Right atrium auricular region (tissue), 2 donors: Measurements from ENCODE around the gene PRKCA. TPM values are rescaled to one million over a fixed set of nuclear protein-coding genes. Genes with fewer than 3 reads are reported as not detected.

Experiments used
- DNase-seq: peaks from one replicate; pipeline ENCODE4 v3.0.0-alpha.2; 2019; ENCODE audit warnings: low spot score
- H3K27ac ChIP-seq, 2 donors: fragments of 200-600 bp; sonication (generic); 1 replicate in 1 of 2; 2 replicates in 1 of 2; pipeline ENCODE4 v1.5.1; 2016 to 2019
- H3K27me3 ChIP-seq, 2 donors: fragments of 200-600 bp; sonication (generic); one replicate each; pipeline versions ENCODE4 v1.5.1 to v1.6.0; 2017 to 2019
- H3K36me3 ChIP-seq: fragments of 200-600 bp; sonication (generic); one replicate; pipeline ENCODE4 v1.5.1; 2016
- H3K4me1 ChIP-seq, 2 donors: fragments of 200-600 bp; sonication (generic); one replicate each; pipeline versions ENCODE4 v1.5.1 to v1.6.0; 2017 to 2019
- H3K4me3 ChIP-seq, 2 donors: fragments of 200-600 bp; sonication (generic); 1 replicate in 1 of 2; 2 replicates in 1 of 2; pipeline ENCODE4 v1.5.1; 2017 to 2019; ENCODE audit warnings: mild to moderate bottlenecking in 1 of 2, moderate library complexity in 1 of 2
- H3K9me3 ChIP-seq, 2 donors: fragments of 200-600 bp; sonication (generic); one replicate each; pipeline ENCODE4 v1.5.1; 2019
- CTCF ChIP-seq, 2 donors: fragments of 200-600 bp; sonication (generic); IDR thresholded peaks; one replicate each; pipeline ENCODE4 v1.5.1; 2019; ENCODE audit warnings: antibody characterized with exemption in 2 of 2
- total RNA-seq, 2 donors: library from RNA; depleted of rRNA; stranded (reverse); fragments of >200 nt; gene quantifications; one replicate each; pipeline ENCODE4 v1.1.0, GENCODE V29; 2016

Gene PRKCA
- total RNA-seq, 2 donors from 2014 or later = 6.4 to 6.6 TPM

- TF ChIP-seq CTCF (IDR thresholded peaks at IDR 0.05) = no peak
- no peak overlapping the region for H3K27ac ChIP-seq
- no peaks in the 10 kb centered on the region for H3K4me1 ChIP-seq
- H3K27me3 ChIP-seq = no peaks in the 10 kb centered on the region
- no peaks in the 10 kb centered on the region for H3K36me3 ChIP-seq
- DNase-seq = no peak
- no peaks in the 10 kb centered on the region for H3K9me3 ChIP-seq
- H3K4me3 ChIP-seq = no peak overlapping the region
These were observed 333.7 kb downstream of the PRKCA start for GRCh38 chr17:66636111-66636510.

DNA sequence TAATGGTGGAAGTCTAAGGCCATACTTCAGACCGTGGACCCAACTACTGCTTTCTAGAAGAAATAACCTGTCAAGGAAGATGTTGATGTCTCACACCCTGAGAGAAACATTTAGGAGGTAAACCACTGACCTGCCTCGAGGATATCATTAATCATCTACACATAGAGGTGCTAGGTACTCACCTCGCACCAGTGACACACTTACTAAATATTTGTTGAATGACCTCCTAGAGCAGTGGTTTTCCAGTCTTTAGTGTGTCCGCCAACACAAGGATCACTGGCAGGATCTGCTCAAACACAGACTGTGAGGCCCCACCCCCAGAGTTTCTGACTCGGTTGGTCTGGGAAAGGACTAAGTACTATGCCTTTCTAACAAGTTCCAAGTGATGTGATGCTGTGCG, 335.1 kb downstream of the PRKCA start:
- no peak for TF ChIP-seq CTCF (IDR thresholded peaks at IDR 0.05)
- Histone ChIP-seq H3K27me3 (no peaks in the 10 kb centered on the region), H3K9me3 (no peaks in the 10 kb centered on the region), H3K4me3 (no peak overlapping the region), H3K36me3 (no peaks in the 10 kb centered on the region), H3K27ac (no peak overlapping the region), H3K4me1 (no peaks in the 10 kb centered on the region)
- DNase-seq = no peak

DNA sequence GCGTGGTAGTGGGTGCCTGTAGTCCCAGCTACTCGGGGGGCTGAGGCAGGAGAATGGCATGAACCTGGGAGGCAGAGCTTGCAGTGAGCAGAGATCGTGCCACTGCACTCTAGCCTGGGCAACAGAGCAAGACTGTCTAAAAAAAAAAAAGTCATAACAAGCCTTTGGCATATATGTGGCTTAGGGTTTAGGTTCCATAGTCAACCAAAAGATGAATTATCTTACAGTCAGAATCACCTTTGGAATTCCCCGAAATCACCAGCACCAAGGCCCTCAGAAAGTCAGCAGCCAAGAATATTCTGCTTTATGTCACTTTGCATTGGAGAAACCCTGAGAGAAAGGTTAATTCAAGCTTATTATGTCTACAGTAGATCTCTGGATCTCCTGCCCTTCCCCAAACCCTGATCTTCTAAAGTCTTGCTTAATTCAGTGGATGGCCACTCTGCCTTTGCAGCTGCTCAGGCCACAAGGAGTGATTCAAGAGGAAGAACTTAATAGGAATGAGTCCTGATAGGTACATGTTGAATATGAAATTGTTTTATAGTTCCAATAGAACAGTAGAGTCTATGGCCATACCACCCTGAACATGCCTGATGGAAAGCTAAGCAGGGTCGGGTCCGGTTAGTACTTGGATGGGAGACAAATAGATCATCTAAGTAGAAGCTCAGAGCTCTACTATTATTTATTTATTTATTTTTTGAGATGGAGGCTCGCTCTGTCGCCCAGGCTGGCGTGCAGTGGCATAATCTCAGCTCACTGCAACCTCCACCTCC, 336.5 kb downstream of the PRKCA start:
- no peak overlapping the region for H3K27ac ChIP-seq
- H3K27me3 ChIP-seq = no peaks in the 10 kb centered on the region
- no peaks in the 10 kb centered on the region for H3K4me1 ChIP-seq
- H3K36me3 ChIP-seq = no peaks in the 10 kb centered on the region
- TF ChIP-seq CTCF (IDR thresholded peaks at IDR 0.05) = no peak
- H3K9me3 ChIP-seq = no peaks in the 10 kb centered on the region
- H3K4me3 ChIP-seq = no peak overlapping the region
- no peak for DNase-seq

DNA sequence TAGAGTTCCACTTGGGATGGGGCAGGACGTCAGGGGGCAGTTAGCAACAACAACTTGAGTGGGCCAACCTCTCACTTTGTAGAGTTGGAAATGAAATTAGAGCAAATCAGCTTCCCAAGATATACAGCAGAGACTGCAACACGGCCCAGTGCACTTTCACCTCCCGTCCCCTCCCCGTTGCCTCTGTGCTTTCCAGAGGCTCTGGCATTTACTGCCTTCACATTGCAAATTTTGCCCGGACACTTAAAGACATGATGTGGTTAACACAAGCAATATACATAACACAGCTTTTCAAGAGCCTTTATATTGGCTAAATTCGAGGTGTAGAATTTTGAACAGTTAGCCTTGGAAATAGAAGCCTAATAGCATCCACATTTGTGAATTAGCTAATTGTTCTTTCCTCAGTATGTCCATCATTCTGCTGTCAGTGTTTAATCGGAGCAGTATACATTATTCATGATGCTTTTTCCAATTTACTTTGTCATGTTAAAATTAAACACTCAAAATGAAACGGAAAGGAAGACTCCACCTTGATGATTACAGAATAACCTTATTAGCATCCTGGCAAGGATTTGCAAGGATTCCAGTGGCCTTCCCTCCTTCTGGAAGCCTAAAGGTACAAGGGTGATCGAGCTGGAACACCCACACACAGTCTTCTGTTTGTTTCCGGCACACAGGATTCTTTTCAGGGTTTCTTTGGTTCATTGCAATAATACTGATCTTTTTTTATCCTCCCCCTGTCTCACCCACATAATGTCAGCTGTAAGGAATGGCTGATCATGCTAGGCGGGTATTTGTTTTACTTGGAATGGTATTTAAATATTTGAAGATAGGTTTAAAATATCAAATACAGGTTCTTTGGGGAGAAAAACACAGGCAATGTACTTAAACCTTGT, 341.6 kb downstream of the PRKCA start:
- Histone ChIP-seq H3K27me3 (no peaks in the 10 kb centered on the region), H3K4me3 (no peak overlapping the region), H3K36me3 (no peaks in the 10 kb centered on the region), H3K4me1 (no peaks in the 10 kb centered on the region), H3K9me3 (no peaks in the 10 kb centered on the region), H3K27ac (no peak overlapping the region)
- DNase-seq = no peak
- TF ChIP-seq CTCF (IDR thresholded peaks at IDR 0.05) = no peak

- DNase-seq = no peak
- TF ChIP-seq CTCF (IDR thresholded peaks at IDR 0.05) = no peak
- H3K36me3 ChIP-seq = no peaks in the 10 kb centered on the region
These were observed 342.8 kb downstream of the PRKCA start for GRCh38 chr17:66645259-66645658.

More at GRCh38 chr17:66645259-66645658, 342.8 kb downstream of the PRKCA start:
- Histone ChIP-seq H3K4me1 (no peaks in the 10 kb centered on the region), H3K4me3 (no peak overlapping the region), H3K27ac (no peak overlapping the region), H3K27me3 (no peaks in the 10 kb centered on the region), H3K9me3 (no peaks in the 10 kb centered on the region)
